ENCODE measurements around the gene CBX4. TPM values are rescaled to one million over a fixed set of nuclear protein-coding genes. Genes with fewer than 3 reads are reported as not detected.

Gene CBX4
- total and polyA plus RNA-seq, 2 of the 13 experiments (the other 11 are each of a cell fraction or from before 2014, with no cell fraction given) = 25.8 to 50.8 TPM

- TF ChIP-seq HOXD1 (CRISPR knock-in tag; IDR thresholded peaks at IDR 0.05) (no peak), MTF2 (CRISPR knock-in tag; IDR thresholded peaks at IDR 0.05; ENCODE audit: borderline replicate concordance) (no peak), RBM22 (optimal IDR thresholded peaks at IDR 0.05; ENCODE audit: low read length) (peak; percentile 76), ZSCAN9 (CRISPR knock-in tag; IDR thresholded peaks at IDR 0.05; ENCODE audit: borderline replicate concordance) (no peak), ZNF569 (CRISPR knock-in tag; IDR thresholded peaks at IDR 0.05; ENCODE audit: borderline replicate concordance) (no peak), ZNF274 (CRISPR knock-in tag; IDR thresholded peaks at IDR 0.05) (no peak), MIER2 (CRISPR knock-in tag; IDR thresholded peaks at IDR 0.05) (no peak), HDAC1 (CRISPR knock-in tag; IDR thresholded peaks at IDR 0.05) (no peak), ZNF350 (CRISPR knock-in tag; IDR thresholded peaks at IDR 0.05; ENCODE audit: borderline replicate concordance, low read depth) (peak; percentile 0; the same call in 1 of the 2 replicates), AKAP8 (CRISPR knock-in tag; IDR thresholded peaks at IDR 0.05) (peak; percentile 14; the same call in 1 of the 2 replicates), ISX (CRISPR knock-in tag; conservative IDR thresholded peaks at IDR 0.05) (no peak), TIGD3 (CRISPR knock-in tag; IDR thresholded peaks at IDR 0.05; ENCODE audit: borderline replicate concordance) (no peak), MTA3 (CRISPR knock-in tag; IDR thresholded peaks at IDR 0.05) (no peak), PHF20 (CRISPR knock-in tag; IDR thresholded peaks at IDR 0.05) (no peak), FOXO1 (CRISPR knock-in tag; IDR thresholded peaks at IDR 0.05) (no peak), ZFP41 (CRISPR knock-in tag; IDR thresholded peaks at IDR 0.05; ENCODE audit: borderline replicate concordance) (no peak), ZNF318 (CRISPR knock-in tag; IDR thresholded peaks at IDR 0.05) (no peak), TOPORS (CRISPR knock-in tag; IDR thresholded peaks at IDR 0.05) (no peak), IRF2 (CRISPR knock-in tag; IDR thresholded peaks at IDR 0.05) (no peak), RFX3 (CRISPR knock-in tag; IDR thresholded peaks at IDR 0.05) (no peak), ATF7 (IDR thresholded peaks at IDR 0.05) (no peak), ATF7 (CRISPR knock-in tag; IDR thresholded peaks at IDR 0.05) (no peak), TBX3 (IDR thresholded peaks at IDR 0.05; ENCODE audit: borderline replicate concordance) (no peak), ZNF749 (CRISPR knock-in tag; IDR thresholded peaks at IDR 0.05; ENCODE audit: borderline replicate concordance) (peak; percentile 68; the same call in 1 of the 2 replicates), ZNF605 (CRISPR knock-in tag; IDR thresholded peaks at IDR 0.05) (peak; percentile 42; the same call in 1 of the 2 replicates)
Measured at GRCh38 chr17:79836510-79836971, 2.7 kb downstream of the CBX4 start (continued).
